H9 (cell line): ENCODE data around the gene MORF4L1. TPM values are rescaled to one million over a fixed set of nuclear protein-coding genes. Genes with fewer than 3 reads are reported as not detected.

ENCODE experiments used
- DNase-seq: peaks from one replicate; pipeline ENCODE4 v3.0.0-alpha.2; 2017
- H2AFZ ChIP-seq: one replicate; pipeline ENCODE4 v1.6.1; 2013; ENCODE audit warnings: mild to moderate bottlenecking, low read length, control low read depth, moderate library complexity
- H2AK5ac ChIP-seq: 2 replicates; pipeline ENCODE4 v1.6.1; 2013; ENCODE audit warnings: low read length, control low read depth, mixed read lengths; ENCODE audit not compliant: insufficient read length
- H2BK120ac ChIP-seq: one replicate; pipeline ENCODE4 v1.6.1; 2013; ENCODE audit warnings: low read depth, mild to moderate bottlenecking, low read length, control low read depth, inconsistent platforms; ENCODE audit not compliant: poor library complexity, severe bottlenecking
- H2BK12ac ChIP-seq: 2 replicates; pipeline ENCODE4 v1.6.1; 2013; ENCODE audit warnings: low read length, control low read depth, mixed read lengths, low read depth; ENCODE audit not compliant: insufficient read length
- H2BK15ac ChIP-seq: 2 replicates; pipeline ENCODE4 v1.6.1; 2013; ENCODE audit warnings: low read depth, low read length, control low read depth
- H2BK20ac ChIP-seq: one replicate; pipeline ENCODE4 v1.6.1; 2013; ENCODE audit warnings: low read depth, mild to moderate bottlenecking, low read length, control low read depth, inconsistent platforms; ENCODE audit not compliant: poor library complexity, severe bottlenecking
- H2BK5ac ChIP-seq: 2 replicates; pipeline ENCODE4 v1.6.1; 2013; ENCODE audit warnings: low read length, control low read depth, mixed read lengths; ENCODE audit not compliant: insufficient read length
- H3K14ac ChIP-seq: 2 replicates; pipeline ENCODE4 v1.6.1; 2013; ENCODE audit warnings: low read length, control low read depth; ENCODE audit not compliant: insufficient read depth
- H3K18ac ChIP-seq: 2 replicates; pipeline ENCODE4 v1.6.1; 2013; ENCODE audit warnings: low read depth, mild to moderate bottlenecking, mixed read lengths, low read length, control low read depth; ENCODE audit not compliant: insufficient read length
- H3K23ac ChIP-seq: 2 replicates; pipeline ENCODE4 v1.6.1; 2013; ENCODE audit warnings: low read length, control low read depth, mixed read lengths, low read depth; ENCODE audit not compliant: insufficient read length
- H3K23me2 ChIP-seq: 2 replicates; pipeline ENCODE4 v1.6.1; 2013; ENCODE audit warnings: low read depth, mild to moderate bottlenecking, mixed read lengths, low read length, control low read depth; ENCODE audit not compliant: insufficient read length, poor library complexity, severe bottlenecking
- H3K27ac ChIP-seq: 2 replicates; pipeline ENCODE4 v1.5.1; 2013; ENCODE audit warnings: low read length, control low read depth, mixed read lengths, low read depth; ENCODE audit not compliant: insufficient read length
- H3K27me3 ChIP-seq: 2 replicates; pipeline ENCODE4 v1.6.1; 2013; ENCODE audit warnings: low read length, control low read depth, inconsistent platforms; ENCODE audit not compliant: insufficient read depth
- H3K4ac ChIP-seq: 2 replicates; pipeline ENCODE4 v1.6.1; 2013; ENCODE audit warnings: low read depth, mild to moderate bottlenecking, control low read depth, inconsistent platforms, low read length, moderate library complexity
- H3K4me1 ChIP-seq: 2 replicates; pipeline ENCODE4 v1.6.1; 2013; ENCODE audit warnings: low read length, control low read depth, inconsistent platforms; ENCODE audit not compliant: insufficient read depth
- H3K4me2 ChIP-seq: 2 replicates; pipeline ENCODE4 v1.6.1; 2013; ENCODE audit warnings: low read length, control low read depth, mixed read lengths; ENCODE audit not compliant: insufficient read length, insufficient read depth
- H3K56ac ChIP-seq: 2 replicates; pipeline ENCODE4 v1.6.1; 2013; ENCODE audit warnings: low read depth, mild to moderate bottlenecking, mixed read lengths, low read length, control low read depth; ENCODE audit not compliant: insufficient read length
- H3K79me1 ChIP-seq: 2 replicates; pipeline ENCODE4 v1.6.1; 2013; ENCODE audit warnings: low read depth, mild to moderate bottlenecking, moderate library complexity, low read length, control low read depth, inconsistent platforms; ENCODE audit not compliant: insufficient read depth, poor library complexity, severe bottlenecking
- H3K79me2 ChIP-seq: 2 replicates; pipeline ENCODE4 v1.6.1; 2013; ENCODE audit warnings: low read length, control low read depth, inconsistent platforms; ENCODE audit not compliant: insufficient read depth
- H3K9ac ChIP-seq: 2 replicates; pipeline ENCODE4 v1.6.1; 2013; ENCODE audit warnings: low read length, control low read depth, mixed read lengths; ENCODE audit not compliant: insufficient read length; ENCODE audit errors: extremely low read depth
- H3K9me3 ChIP-seq: one replicate; pipeline ENCODE4 v1.6.1; 2013; ENCODE audit warnings: low read depth, low read length, inconsistent platforms; ENCODE audit not compliant: control insufficient read depth
- H3T11ph ChIP-seq: one replicate; pipeline ENCODE4 v1.6.1; 2013; ENCODE audit warnings: mild to moderate bottlenecking, low read length, control low read depth, inconsistent platforms
- H4K20me1 ChIP-seq: one replicate; pipeline ENCODE4 v1.6.1; 2013; ENCODE audit not compliant: control insufficient read depth, insufficient read length, insufficient read depth
- H4K5ac ChIP-seq: 2 replicates; pipeline ENCODE4 v1.6.1; 2013; ENCODE audit warnings: low read depth, mild to moderate bottlenecking, mixed read lengths, low read length, control low read depth; ENCODE audit not compliant: insufficient read length
- H4K8ac ChIP-seq: replicated peaks from 2 replicates; pipeline ENCODE4 v1.6.1; 2013; ENCODE audit warnings: low read length, control low read depth, mixed read lengths, low read depth; ENCODE audit not compliant: insufficient read length
- H4K91ac ChIP-seq: 2 replicates; pipeline ENCODE4 v1.6.1; 2013; ENCODE audit warnings: low read depth, mild to moderate bottlenecking, moderate library complexity, mixed read lengths, low read length, control low read depth; ENCODE audit not compliant: insufficient read length
- H3K27ac Mint-ChIP-seq, 3 experiments: 2 replicates in 2 of 3; 3 replicates in 1 of 3; pipeline ENCODE4 v1.8.0; 2020 to 2021; ENCODE audit warnings: mixed read lengths in 3 of 3, mild to moderate bottlenecking in 1 of 3, moderate library complexity in 1 of 3
- H3K27me3 Mint-ChIP-seq: 2 replicates; pipeline ENCODE4 v1.8.0; 2021; ENCODE audit warnings: low read depth, mild to moderate bottlenecking, moderate library complexity, mixed read lengths
- H3K36me3 Mint-ChIP-seq, 3 experiments: 2 replicates in 2 of 3; 3 replicates in 1 of 3; pipeline ENCODE4 v1.8.0; 2020 to 2021; ENCODE audit warnings: low read depth in 3 of 3, mixed read lengths in 3 of 3; ENCODE audit not compliant: insufficient read depth in 1 of 3
- H3K4me1 Mint-ChIP-seq, 2 experiments: 2 replicates each; pipeline ENCODE4 v1.8.0; 2020; ENCODE audit warnings: mixed read lengths in 2 of 2
- H3K4me3 Mint-ChIP-seq, 2 experiments: 2 replicates in 1 of 2; 3 replicates in 1 of 2; pipeline ENCODE4 v1.8.0; 2020 to 2021; ENCODE audit warnings: mild to moderate bottlenecking in 2 of 2, mixed read lengths in 2 of 2, moderate library complexity in 1 of 2
- H3K9me3 Mint-ChIP-seq, 2 experiments: 2 replicates in 1 of 2; 3 replicates in 1 of 2; pipeline ENCODE4 v1.8.0; 2020; ENCODE audit warnings: mild to moderate bottlenecking in 2 of 2, mixed read lengths in 2 of 2, moderate library complexity in 1 of 2
- WGBS: extraction: QIAGEN DNeasy Blood & Tissue Kit; methylation state at CpG from one replicate; pipeline ENCODE4 v1.1.7; 2013; ENCODE audit warnings: missing lambda C conversion rate, low lambda C conversion rate, mixed read lengths; ENCODE audit not compliant: insufficient read length; ENCODE audit errors: extremely low coverage; 5-methylcytosine and 5-hydroxymethylcytosine counted together
- total RNA-seq: library from RNA; stranded (reverse); gene quantifications from 2 replicates; pipeline ENCODE4 v1.2.1, GENCODE V29; 2021
- TF ChIP-seq, protein P1 (sequence below): fragments of 200-600 bp; sonication (generic); conservative IDR thresholded peaks from 3 replicates; pipeline ENCODE4 v1.8.0; 2021; ENCODE audit warnings: antibody characterized with exemption, mild to moderate bottlenecking

The MORF4L1 gene
- total RNA-seq, 1 experiment from 2014 or later = 544 TPM

DNA sequence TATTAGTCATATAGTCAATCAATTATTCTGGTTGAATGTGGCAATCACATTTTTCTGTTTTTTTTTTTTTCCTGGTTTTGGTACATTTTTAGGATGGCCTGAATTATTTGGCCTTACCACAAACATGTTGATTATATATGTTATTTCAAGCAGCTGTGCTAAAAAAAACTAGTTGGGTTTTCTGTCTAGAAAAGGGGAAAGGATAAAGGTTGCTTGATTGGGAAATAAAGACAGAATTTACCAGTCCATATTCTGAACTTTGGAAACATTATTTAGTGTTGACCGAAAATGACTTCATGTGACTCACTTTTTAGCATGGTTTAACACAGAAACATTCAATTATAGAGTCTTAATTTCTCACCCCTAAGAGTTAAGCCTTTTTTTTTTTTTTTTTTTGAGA lies 8.1 kb downstream of the MORF4L1 start:
- H2BK120ac ChIP-seq = no peak overlapping the region
- no peak overlapping the region for H3K9ac ChIP-seq
- H3K4me1 ChIP-seq = no peaks in the 10 kb centered on the region

More for the DNA sequence above, 8.1 kb downstream of the MORF4L1 start:
- Mint-ChIP-seq H3K4me1 (peaks cover 30 to 31% of the 10 kb centered on the region in 2 experiments), H3K9me3 (no peaks in the 10 kb centered on the region), H3K27ac (no peak overlapping the region), H3K36me3 (peaks cover 24 to 66% (median 60%) of the 10 kb centered on the region in 3 experiments; a peak in 6 of 7 replicates), H3K27me3 (no peaks in the 10 kb centered on the region), H3K4me3 (no peak overlapping the region)
- no peak overlapping the region for H2AFZ ChIP-seq
- H3K56ac ChIP-seq = no peak overlapping the region
- H2AK5ac ChIP-seq = no peak overlapping the region
- no peak overlapping the region for H2BK20ac ChIP-seq
- H3K23me2 ChIP-seq = no peaks in the 10 kb centered on the region
- TF ChIP-seq, protein P1, sequence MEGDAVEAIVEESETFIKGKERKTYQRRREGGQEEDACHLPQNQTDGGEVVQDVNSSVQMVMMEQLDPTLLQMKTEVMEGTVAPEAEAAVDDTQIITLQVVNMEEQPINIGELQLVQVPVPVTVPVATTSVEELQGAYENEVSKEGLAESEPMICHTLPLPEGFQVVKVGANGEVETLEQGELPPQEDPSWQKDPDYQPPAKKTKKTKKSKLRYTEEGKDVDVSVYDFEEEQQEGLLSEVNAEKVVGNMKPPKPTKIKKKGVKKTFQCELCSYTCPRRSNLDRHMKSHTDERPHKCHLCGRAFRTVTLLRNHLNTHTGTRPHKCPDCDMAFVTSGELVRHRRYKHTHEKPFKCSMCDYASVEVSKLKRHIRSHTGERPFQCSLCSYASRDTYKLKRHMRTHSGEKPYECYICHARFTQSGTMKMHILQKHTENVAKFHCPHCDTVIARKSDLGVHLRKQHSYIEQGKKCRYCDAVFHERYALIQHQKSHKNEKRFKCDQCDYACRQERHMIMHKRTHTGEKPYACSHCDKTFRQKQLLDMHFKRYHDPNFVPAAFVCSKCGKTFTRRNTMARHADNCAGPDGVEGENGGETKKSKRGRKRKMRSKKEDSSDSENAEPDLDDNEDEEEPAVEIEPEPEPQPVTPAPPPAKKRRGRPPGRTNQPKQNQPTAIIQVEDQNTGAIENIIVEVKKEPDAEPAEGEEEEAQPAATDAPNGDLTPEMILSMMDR = no peak
- H3K4me2 ChIP-seq = no peak overlapping the region
- DNase-seq = no peak
- H3K27me3 ChIP-seq = no peaks in the 10 kb centered on the region
- H4K5ac ChIP-seq = no peak overlapping the region
- WGBS = no CpG with 5 or more reads among the region's 1 CpG
- H3K79me1 ChIP-seq = no peaks in the 10 kb centered on the region
- peaks cover 62% of the 10 kb centered on the region for H3K79me2 ChIP-seq
- no peak overlapping the region for H3K27ac ChIP-seq
- no peak overlapping the region for H3K18ac ChIP-seq
- H3T11ph ChIP-seq = no peak overlapping the region
- H4K8ac ChIP-seq = no peak overlapping the region
- no peak overlapping the region for H2BK12ac ChIP-seq
- H2BK15ac ChIP-seq = no peak overlapping the region
- no peaks in the 10 kb centered on the region for H4K20me1 ChIP-seq
- H4K91ac ChIP-seq = no peak overlapping the region
- H3K4ac ChIP-seq = no peak overlapping the region
- no peak overlapping the region for H3K14ac ChIP-seq
- H3K23ac ChIP-seq = no peak overlapping the region
- no peaks in the 10 kb centered on the region for H3K9me3 ChIP-seq
- no peak overlapping the region for H2BK5ac ChIP-seq
